Ovary (tissue), 3 donors: ENCODE measurements around the gene TPRG1.

Source experiments
- EP300 ChIP-seq: sonication (generic); formaldehyde crosslinking; IDR thresholded peaks from one replicate; pipeline ENCODE4 v1.6.1; 2017; ENCODE audit warnings: antibody characterized with exemption
- POLR2A ChIP-seq: fragments of 450-650 bp; IDR thresholded peaks from one replicate; pipeline ENCODE4 v1.6.1; 2017; ENCODE audit warnings: antibody characterized with exemption, mild to moderate bottlenecking, moderate library complexity
- TF ChIP-seq, protein P1 (sequence below), 3 donors: fragments of 450-650 bp in 2 of 3; fragments of 200-600 bp in 1 of 3; IDR thresholded peaks; one replicate each; pipeline versions ENCODE4 v1.5.1 to v1.8.0; 2016 to 2022; ENCODE audit warnings: antibody characterized with exemption in 3 of 3, mild to moderate bottlenecking in 1 of 3
- donor health status: DM: no; HTN: no; CAD: no.

DNA sequence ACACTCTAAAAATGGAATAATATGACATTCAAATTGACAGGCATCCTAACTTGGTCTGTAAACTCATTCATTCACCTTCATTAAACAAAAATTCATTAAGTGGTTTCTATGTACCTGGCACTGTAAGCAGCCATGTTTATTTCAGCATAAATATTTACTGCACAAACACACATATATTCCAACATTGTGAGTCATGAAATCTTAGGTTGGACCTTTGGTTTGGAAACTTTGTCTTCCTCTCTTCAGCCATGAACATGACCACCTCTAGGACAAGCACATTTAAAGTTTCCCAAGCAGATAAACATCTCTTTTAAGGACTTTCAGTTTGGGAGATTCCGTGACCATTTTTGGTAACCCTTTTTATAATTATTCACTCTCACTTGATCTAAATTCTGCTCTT is 131.8 kb downstream of the TPRG1 start:
- TF ChIP-seq, protein P1, sequence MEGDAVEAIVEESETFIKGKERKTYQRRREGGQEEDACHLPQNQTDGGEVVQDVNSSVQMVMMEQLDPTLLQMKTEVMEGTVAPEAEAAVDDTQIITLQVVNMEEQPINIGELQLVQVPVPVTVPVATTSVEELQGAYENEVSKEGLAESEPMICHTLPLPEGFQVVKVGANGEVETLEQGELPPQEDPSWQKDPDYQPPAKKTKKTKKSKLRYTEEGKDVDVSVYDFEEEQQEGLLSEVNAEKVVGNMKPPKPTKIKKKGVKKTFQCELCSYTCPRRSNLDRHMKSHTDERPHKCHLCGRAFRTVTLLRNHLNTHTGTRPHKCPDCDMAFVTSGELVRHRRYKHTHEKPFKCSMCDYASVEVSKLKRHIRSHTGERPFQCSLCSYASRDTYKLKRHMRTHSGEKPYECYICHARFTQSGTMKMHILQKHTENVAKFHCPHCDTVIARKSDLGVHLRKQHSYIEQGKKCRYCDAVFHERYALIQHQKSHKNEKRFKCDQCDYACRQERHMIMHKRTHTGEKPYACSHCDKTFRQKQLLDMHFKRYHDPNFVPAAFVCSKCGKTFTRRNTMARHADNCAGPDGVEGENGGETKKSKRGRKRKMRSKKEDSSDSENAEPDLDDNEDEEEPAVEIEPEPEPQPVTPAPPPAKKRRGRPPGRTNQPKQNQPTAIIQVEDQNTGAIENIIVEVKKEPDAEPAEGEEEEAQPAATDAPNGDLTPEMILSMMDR (IDR thresholded peaks at IDR 0.05) = no peak
- TF ChIP-seq POLR2A = no peak
- no peak for TF ChIP-seq EP300
